WI38 (cell line): ENCODE measurements around the gene ACTG1.

Experiments used
- H3K4me3 ChIP-seq: 2 replicates; pipeline ENCODE4 v1.5.1; 2011; ENCODE audit warnings: low read depth, mild to moderate bottlenecking, control low read depth, low read length
- TF ChIP-seq, protein P1 (sequence below): IDR thresholded peaks from 2 replicates; pipeline ENCODE4 v1.5.1; 2012; ENCODE audit warnings: low read depth, mild to moderate bottlenecking, control low read depth, low read length

ACTG1 gene

GRCh38 chr17:81494626-81495377, 17.8 kb downstream of the ACTG1 start:
- TF ChIP-seq, protein P1, sequence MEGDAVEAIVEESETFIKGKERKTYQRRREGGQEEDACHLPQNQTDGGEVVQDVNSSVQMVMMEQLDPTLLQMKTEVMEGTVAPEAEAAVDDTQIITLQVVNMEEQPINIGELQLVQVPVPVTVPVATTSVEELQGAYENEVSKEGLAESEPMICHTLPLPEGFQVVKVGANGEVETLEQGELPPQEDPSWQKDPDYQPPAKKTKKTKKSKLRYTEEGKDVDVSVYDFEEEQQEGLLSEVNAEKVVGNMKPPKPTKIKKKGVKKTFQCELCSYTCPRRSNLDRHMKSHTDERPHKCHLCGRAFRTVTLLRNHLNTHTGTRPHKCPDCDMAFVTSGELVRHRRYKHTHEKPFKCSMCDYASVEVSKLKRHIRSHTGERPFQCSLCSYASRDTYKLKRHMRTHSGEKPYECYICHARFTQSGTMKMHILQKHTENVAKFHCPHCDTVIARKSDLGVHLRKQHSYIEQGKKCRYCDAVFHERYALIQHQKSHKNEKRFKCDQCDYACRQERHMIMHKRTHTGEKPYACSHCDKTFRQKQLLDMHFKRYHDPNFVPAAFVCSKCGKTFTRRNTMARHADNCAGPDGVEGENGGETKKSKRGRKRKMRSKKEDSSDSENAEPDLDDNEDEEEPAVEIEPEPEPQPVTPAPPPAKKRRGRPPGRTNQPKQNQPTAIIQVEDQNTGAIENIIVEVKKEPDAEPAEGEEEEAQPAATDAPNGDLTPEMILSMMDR, result no peak
- no peak overlapping the region for H3K4me3 ChIP-seq

DNA sequence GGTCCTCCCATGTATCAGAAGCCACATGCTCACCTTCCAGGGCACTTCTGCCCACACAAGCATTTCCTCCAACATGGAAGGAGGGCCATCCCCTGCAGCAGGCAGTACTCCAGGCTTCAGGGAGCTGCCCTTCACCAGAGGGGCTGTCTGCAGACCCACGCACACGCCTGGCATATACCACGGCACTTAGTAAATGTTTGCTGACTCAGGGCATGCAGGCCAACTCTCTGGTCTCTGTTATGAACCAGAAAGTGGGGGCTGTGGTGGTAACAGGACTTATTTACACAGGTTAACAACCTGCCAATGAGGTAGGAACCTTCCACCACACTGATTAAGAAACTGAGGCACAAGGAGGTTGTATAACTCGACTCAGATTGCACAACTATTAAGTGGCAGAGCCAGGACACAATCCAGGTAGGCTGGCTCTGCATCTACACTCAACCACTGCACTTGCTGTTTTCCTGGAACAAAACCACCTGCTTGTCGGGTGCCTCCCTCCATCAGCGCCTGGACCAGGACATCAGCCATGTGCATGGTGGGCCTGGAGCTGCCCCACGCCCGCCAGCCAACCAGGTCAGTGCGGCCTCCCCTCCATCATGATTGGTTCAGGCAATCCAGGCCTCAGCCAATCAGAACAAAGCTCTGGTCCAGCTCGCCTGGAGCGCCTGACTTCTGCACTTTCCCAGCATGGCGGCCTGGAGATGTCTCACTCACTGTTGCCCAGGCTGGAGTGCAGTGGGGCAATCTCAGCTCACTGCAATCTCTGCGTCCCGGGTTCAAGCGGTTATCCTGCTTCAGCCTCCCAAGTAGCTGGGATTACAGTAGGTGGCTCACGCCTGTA, 19.2 kb downstream of the ACTG1 start:
- TF ChIP-seq, protein P1, result no peak

GRCh38 chr17:81492706-81493105, 19.9 kb downstream of the ACTG1 start:
- TF ChIP-seq, protein P1, result no peak
- no peak overlapping the region for H3K4me3 ChIP-seq

More for the DNA sequence above, 19.2 kb downstream of the ACTG1 start:
- no peak overlapping the region for H3K4me3 ChIP-seq

GRCh38 chr17:81492202-81492601, 20.4 kb downstream of the ACTG1 start:
- TF ChIP-seq, protein P1, result no peak
- H3K4me3 ChIP-seq, result no peak overlapping the region

GRCh38 chr17:81491761-81492160, 20.8 kb downstream of the ACTG1 start:
- H3K4me3 ChIP-seq, result no peak overlapping the region
- TF ChIP-seq, protein P1, result no peak

DNA sequence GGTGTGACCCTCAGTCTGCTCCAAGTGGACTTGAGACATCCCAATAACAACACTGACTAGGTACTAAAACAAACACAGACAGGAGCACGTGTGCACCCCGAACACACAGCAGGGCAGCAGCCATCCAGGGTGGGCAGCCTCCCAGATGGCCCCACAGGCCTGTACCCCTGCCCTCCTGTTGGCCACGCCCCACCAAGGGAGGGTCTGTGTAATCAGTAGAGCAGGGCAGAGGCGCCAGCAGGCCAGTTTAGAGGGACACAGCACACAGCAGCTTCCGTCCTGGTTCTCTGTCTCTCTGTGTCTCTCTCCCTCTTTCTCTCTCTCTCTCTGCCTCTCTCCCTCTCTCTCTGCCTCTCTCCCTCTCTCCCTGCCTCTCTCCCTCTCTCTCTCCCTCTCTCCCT, 21.4 kb downstream of the ACTG1 start:
- TF ChIP-seq, protein P1, result no peak
- no peak overlapping the region for H3K4me3 ChIP-seq
